ENCODE measurements around the gene LZTR1. TPM values are rescaled to one million over a fixed set of nuclear protein-coding genes. Genes with fewer than 3 reads are reported as not detected.

Gene LZTR1
- total and polyA plus RNA-seq, 2 of the 8 experiments (the other 6 are each of a cell fraction or from before 2014, with no cell fraction given): 22.3 to 31.0 TPM

DNA sequence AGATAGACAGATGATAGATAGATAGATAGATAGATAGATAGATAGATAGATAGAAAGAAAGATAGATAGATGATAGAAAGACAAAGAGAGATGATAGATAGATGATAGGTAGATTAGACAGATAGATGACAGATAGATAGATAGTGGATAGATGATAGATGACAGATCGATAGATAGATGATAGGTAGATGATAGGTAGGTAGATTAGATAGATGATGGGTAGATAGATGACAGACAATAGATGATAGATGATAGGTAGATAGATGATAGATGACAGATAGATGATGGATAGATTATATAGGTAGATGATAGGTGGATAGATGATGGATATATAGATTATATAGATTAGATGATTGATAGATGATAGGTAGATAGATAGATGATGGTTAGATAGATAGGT, 4.3 kb downstream of the LZTR1 start (continued):
- TF ChIP-seq, protein P1, sequence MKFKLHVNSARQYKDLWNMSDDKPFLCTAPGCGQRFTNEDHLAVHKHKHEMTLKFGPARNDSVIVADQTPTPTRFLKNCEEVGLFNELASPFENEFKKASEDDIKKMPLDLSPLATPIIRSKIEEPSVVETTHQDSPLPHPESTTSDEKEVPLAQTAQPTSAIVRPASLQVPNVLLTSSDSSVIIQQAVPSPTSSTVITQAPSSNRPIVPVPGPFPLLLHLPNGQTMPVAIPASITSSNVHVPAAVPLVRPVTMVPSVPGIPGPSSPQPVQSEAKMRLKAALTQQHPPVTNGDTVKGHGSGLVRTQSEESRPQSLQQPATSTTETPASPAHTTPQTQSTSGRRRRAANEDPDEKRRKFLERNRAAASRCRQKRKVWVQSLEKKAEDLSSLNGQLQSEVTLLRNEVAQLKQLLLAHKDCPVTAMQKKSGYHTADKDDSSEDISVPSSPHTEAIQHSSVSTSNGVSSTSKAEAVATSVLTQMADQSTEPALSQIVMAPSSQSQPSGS (IDR thresholded peaks at IDR 0.05; ENCODE audit: low read length): no peak
- TF ChIP-seq TCF12 (IDR thresholded peaks at IDR 0.05; ENCODE audit: low read depth, low read length) (no peak), KDM1A (IDR thresholded peaks at IDR 0.05; ENCODE audit: borderline replicate concordance, low read length) (no peak), HDAC6 (IDR thresholded peaks at IDR 0.05; ENCODE audit: low read depth, low read length) (no peak)
